Heart left ventricle (tissue), 16 donors: ENCODE results near the gene SLC30A3. TPM values are rescaled to one million over a fixed set of nuclear protein-coding genes. Genes with fewer than 3 reads are reported as not detected.

Experiments used
- ATAC-seq, 4 donors: fragments of 200-7000 bp; cut with Tn5 transposase; one replicate each; pipeline ENCODE4 v1.9.1; 2020 to 2022; ENCODE audit warnings: moderate library complexity in 4 of 4, mild to moderate bottlenecking in 3 of 4, moderate number of reproducible peaks in 1 of 4
- DNase-seq, 5 donors: peaks; one replicate each; pipeline ENCODE4 v3.0.0-alpha.2; 2020
- H3K27ac ChIP-seq, 12 donors: fragments of 200-600 bp; sonication (generic) in 4 of 12; one replicate each; pipeline versions ENCODE4 v1.5.0 to v1.8.0; 2016 to 2022; ENCODE audit warnings: mild to moderate bottlenecking in 2 of 12
- H3K27me3 ChIP-seq, 9 donors: fragments of 200-600 bp; sonication (generic) in 2 of 9; one replicate each; pipeline versions ENCODE4 v1.5.1 to v1.8.0; 2016 to 2022; ENCODE audit warnings: mild to moderate bottlenecking in 3 of 9
- H3K36me3 ChIP-seq, 9 donors: fragments of 200-600 bp; sonication (generic) in 2 of 9; one replicate each; pipeline versions ENCODE4 v1.5.0 to v1.8.0; 2018 to 2022; ENCODE audit warnings: mild to moderate bottlenecking in 2 of 9
- H3K4me1 ChIP-seq, 12 donors: fragments of 200-600 bp; sonication (generic) in 4 of 12; one replicate each; pipeline versions ENCODE4 v1.5.0 to v1.8.0; 2016 to 2022; ENCODE audit warnings: mild to moderate bottlenecking in 3 of 12
- H3K4me3 ChIP-seq, 12 donors: fragments of 200-600 bp; sonication (generic) in 4 of 12; one replicate each; pipeline versions ENCODE4 v1.5.0 to v1.8.0; 2017 to 2022; ENCODE audit warnings: mild to moderate bottlenecking in 9 of 12, moderate library complexity in 4 of 12
- H3K9me3 ChIP-seq, 12 donors: fragments of 200-600 bp; sonication (generic) in 4 of 12; one replicate each; pipeline versions ENCODE4 v1.5.0 to v1.8.0; 2016 to 2022; ENCODE audit warnings: mild to moderate bottlenecking in 1 of 12
- CTCF ChIP-seq, 12 donors: fragments of 200-600 bp; sonication (generic) in 4 of 12; IDR thresholded peaks; one replicate each; pipeline versions ENCODE4 v1.5.0 to v1.8.0; 2018 to 2022; ENCODE audit warnings: antibody characterized with exemption in 12 of 12, mild to moderate bottlenecking in 5 of 12
- POLR2A ChIP-seq, 2 donors: fragments of 450-650 bp; IDR thresholded peaks; one replicate each; pipeline ENCODE4 v1.6.1; 2017; ENCODE audit warnings: antibody characterized with exemption in 2 of 2, mild to moderate bottlenecking in 2 of 2, moderate library complexity in 2 of 2
- WGBS, 4 donors: extraction: QIAGEN DNeasy Blood & Tissue Kit in 2 of 4; methylation state at CpG; one replicate each; pipeline versions ENCODE4 v1.1.5 to v1.1.7; 2013 to 2018; 5-methylcytosine and 5-hydroxymethylcytosine counted together
- intact Hi-C, 10 donors: fragments of 100-400 bp; cut with DNase I; formaldehyde crosslinking; loops; one replicate each; pipeline versions ENCODE4 v1.11.1 to v1.14.2; 2022
- polyA plus RNA-seq, 2 donors: library from polyadenylated mRNA; stranded (reverse); fragments of 200-250 nt; gene quantifications; one replicate each; pipeline ENCODE4 v1.2.3, GENCODE V29; 2013
- total RNA-seq, 9 donors: library from RNA; depleted of rRNA in 2 of 9; stranded (reverse); fragments of >200 nt in 2 of 9; fragmentation: NEBNext Ultra II Directional in 3 of 9; extraction: Animal tissue kit (Norgen Biotek cat#: 25700) in 3 of 9; gene quantifications; one replicate each; pipeline versions ENCODE4 v1.1.0 to v1.2.4, GENCODE V29; 2016 to 2023
- donor health status: ischemic (EF 13 %, LVEDD 7.1; RV severe dilation, severe dysfunction).
- donor health status: healthy with polysubstance abuse.
- donor health status: DM: no; HTN: yes; CAD: no.
- donor health status: DM: no; HTN: no; CAD: no.
- donor health status: ischemic (EF 25% LVEDD 6.9; RV normal size, moderate dysfunction).
- donor health status: ischemic (EF 25% LVEDD 5.7; RV mildly dilated, moderate dysfunction).
- donor health status: healthy.
- donor health status: DM: yes; HTN: yes; CAD: no.
- donor health status: ischemic (EF 35%, LVEDD 5.7; RV mildly dilated, moderate dysfunction).
- donor health status: nonischemic (EF 11% LVEDD 7.7; RV severe dilation, severe dysfunction).
- donor health status: DM: yes; HTN: yes; CAD: no.
- donor health status: PGD.
- donor health status: ischemic (EF 29% LVEDD 5.4; RV normal size, mild dysfunction).
- donor health status: nonischemic (EF 23%, LVEDD 6.1; RV moderate dilation, normal function).

Gene SLC30A3
- total and polyA plus RNA-seq, 11 donors: 5.0 to 18.1 (median 9.0) TPM

- intact Hi-C loops: no loop called here
- Histone ChIP-seq H3K27ac (no peak overlapping the region), H3K4me1 (peaks cover 0 to 5% (median 0%) of the 10 kb centered on the region in 12 donors), H3K4me3 (no peak overlapping the region), H3K27me3 (no peaks in the 10 kb centered on the region), H3K36me3 (peaks cover 0 to 92% (median 78%) of the 10 kb centered on the region in 9 donors), H3K9me3 (no peaks in the 10 kb centered on the region)
- WGBS, 4 donors: 94 to 98% (median 96%) methylated on average over 6 of the region's 6 CpGs
- DNase-seq (no peak), ATAC-seq (no peak)
- TF ChIP-seq CTCF (IDR thresholded peaks at IDR 0.05) (no peak), POLR2A (IDR thresholded peaks at IDR 0.05) (no peak)
Measured at GRCh38 chr2:27223416-27223815, 39.4 kb downstream of the SLC30A3 start.

GRCh38 chr2:27222407-27222806 is 40.4 kb downstream of the SLC30A3 start:
- no peak for DNase-seq
- H3K27ac ChIP-seq: no peak overlapping the region
- no peak for ATAC-seq
- peaks cover 0 to 82% (median 68%) of the 10 kb centered on the region in 9 donors for H3K36me3 ChIP-seq
- peaks cover 0 to 11% (median 8%) of the 10 kb centered on the region in 12 donors for H3K4me1 ChIP-seq
- intact Hi-C loops: no loop called here
- H3K27me3 ChIP-seq: no peaks in the 10 kb centered on the region
- TF ChIP-seq CTCF (IDR thresholded peaks at IDR 0.05) (no peak), POLR2A (IDR thresholded peaks at IDR 0.05) (no peak)
- H3K4me3 ChIP-seq: no peak overlapping the region
- WGBS, 4 donors: 90 to 97% (median 94%) methylated on average over 5 of the region's 5 CpGs
- no peaks in the 10 kb centered on the region for H3K9me3 ChIP-seq

DNA sequence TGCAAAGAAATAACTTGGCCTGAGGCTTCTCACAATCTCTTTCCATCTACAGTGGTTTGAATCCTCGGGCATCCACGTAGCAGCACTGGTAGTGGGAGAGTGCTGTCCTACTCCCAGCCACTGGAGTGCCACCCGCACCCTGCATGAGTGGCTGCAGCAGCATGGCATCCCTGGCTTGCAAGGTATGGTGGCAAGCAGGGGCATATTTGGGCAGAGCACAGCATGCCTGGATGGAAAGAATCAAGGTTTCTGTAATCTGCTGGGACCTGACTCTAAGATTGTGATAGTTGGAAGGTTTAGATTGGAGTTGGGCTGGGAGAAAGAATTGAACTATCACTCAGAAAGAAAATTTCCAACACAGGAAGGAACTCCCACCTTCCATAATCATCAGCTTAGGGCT is 41.7 kb downstream of the SLC30A3 start:
- peaks cover 0 to 72% (median 61%) of the 10 kb centered on the region in 9 donors for H3K36me3 ChIP-seq

GRCh38 chr2:27220091-27220490 is 42.8 kb downstream of the SLC30A3 start:
- no peak overlapping the region for H3K27ac ChIP-seq
- DNase-seq: peak in 1 of 5 donors; percentile 2
- H3K36me3 ChIP-seq: peaks cover 0 to 71% (median 61%) of the 10 kb centered on the region in 9 donors

More for the DNA sequence above, 41.7 kb downstream of the SLC30A3 start:
- no peak for ATAC-seq
- intact Hi-C loops: no loop called here
- Histone ChIP-seq H3K27me3 (no peaks in the 10 kb centered on the region), H3K4me3 (no peak overlapping the region), H3K9me3 (no peaks in the 10 kb centered on the region), H3K4me1 (peaks cover 0 to 18% (median 14%) of the 10 kb centered on the region in 12 donors), H3K27ac (no peak overlapping the region)
- WGBS, 4 donors: 78 to 93% (median 86%) methylated on average over 3 of the region's 3 CpGs
- TF ChIP-seq POLR2A (IDR thresholded peaks at IDR 0.05): no peak
- no peak for TF ChIP-seq CTCF (IDR thresholded peaks at IDR 0.05)
- no peak for DNase-seq

DNA sequence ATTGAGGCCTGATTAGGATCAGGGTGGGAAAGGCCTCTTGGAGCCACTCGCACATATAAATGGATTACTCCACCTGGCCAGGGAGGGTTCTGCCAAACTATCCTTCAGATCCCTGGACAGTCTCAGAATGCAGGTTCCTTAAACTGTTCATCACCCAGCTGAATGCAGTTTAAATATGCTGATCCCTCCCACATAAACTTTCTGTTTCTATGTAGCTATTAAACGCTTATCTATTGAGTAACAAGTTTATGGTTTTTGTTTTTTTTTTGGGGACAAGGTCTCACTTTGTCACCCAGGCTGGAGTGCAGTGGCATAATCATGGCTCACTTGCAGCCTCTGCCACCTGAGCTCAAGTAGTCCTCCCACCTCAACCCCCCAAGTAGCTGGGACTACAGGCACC is 43.8 kb downstream of the SLC30A3 start:
- ATAC-seq: no peak
- Histone ChIP-seq H3K4me1 (peaks cover 0 to 18% (median 14%) of the 10 kb centered on the region in 12 donors), H3K27me3 (no peaks in the 10 kb centered on the region), H3K27ac (no peak overlapping the region), H3K9me3 (no peaks in the 10 kb centered on the region), H3K4me3 (no peak overlapping the region), H3K36me3 (peaks cover 0 to 64% (median 59%) of the 10 kb centered on the region in 9 donors)
- intact Hi-C loops: no loop called here
- DNase-seq: no peak
- TF ChIP-seq CTCF (IDR thresholded peaks at IDR 0.05) (no peak), POLR2A (IDR thresholded peaks at IDR 0.05) (no peak)
- 88 to 94% (median 89%) methylated on average over 2 of the region's 2 CpGs for WGBS, 4 donors

More at GRCh38 chr2:27220091-27220490, 42.8 kb downstream of the SLC30A3 start:
- no peak for TF ChIP-seq POLR2A (IDR thresholded peaks at IDR 0.05)
- intact Hi-C loops: no loop called here
- Histone ChIP-seq H3K4me1 (peaks cover 0 to 18% (median 14%) of the 10 kb centered on the region in 12 donors), H3K9me3 (no peaks in the 10 kb centered on the region), H3K4me3 (no peak overlapping the region), H3K27me3 (no peaks in the 10 kb centered on the region)
- no peak for ATAC-seq
- WGBS, 4 donors: 94 to 98% (median 97%) methylated on average over 7 of the region's 7 CpGs
